ENCODE data around the gene PLXDC2. TPM values are rescaled to one million over a fixed set of nuclear protein-coding genes. Genes with fewer than 3 reads are reported as not detected.

Gene PLXDC2
- polyA plus RNA-seq, 6 donors from 2014 or later = 0.15 to 1.3 (median 0.35) TPM; not detected in 1

- H3K4me1 Mint-ChIP-seq = no peaks in the 10 kb centered on the region
These were observed 256.9 kb downstream of the PLXDC2 start for GRCh38 chr10:20073167-20073566.

GRCh38 chr10:20075713-20076112 lies 259.5 kb downstream of the PLXDC2 start:
- Mint-ChIP-seq H3K27me3 (no peaks in the 10 kb centered on the region), H3K9me3 (peaks cover 3 to 17% (median 8%) of the 10 kb centered on the region in 7 donors), H3K36me3 (peaks cover 0 to 5% of the 10 kb centered on the region in 2 donors), H3K27ac (no peak overlapping the region), H3K4me3 (no peak overlapping the region), H3K4me1 (no peaks in the 10 kb centered on the region)
- DNase-seq (no peak), ATAC-seq (ENCODE audit: low read depth in 2 of 2) (no peak)

More at GRCh38 chr10:20073167-20073566, 256.9 kb downstream of the PLXDC2 start:
- Mint-ChIP-seq H3K9me3 (peaks cover 1 to 13% (median 8%) of the 10 kb centered on the region in 7 donors), H3K36me3 (peaks cover 0 to 5% of the 10 kb centered on the region in 2 donors), H3K27me3 (no peaks in the 10 kb centered on the region), H3K4me3 (no peak overlapping the region), H3K27ac (no peak overlapping the region)
- no peak for DNase-seq
- no peak for ATAC-seq (ENCODE audit: low read depth in 2 of 2)

DNA sequence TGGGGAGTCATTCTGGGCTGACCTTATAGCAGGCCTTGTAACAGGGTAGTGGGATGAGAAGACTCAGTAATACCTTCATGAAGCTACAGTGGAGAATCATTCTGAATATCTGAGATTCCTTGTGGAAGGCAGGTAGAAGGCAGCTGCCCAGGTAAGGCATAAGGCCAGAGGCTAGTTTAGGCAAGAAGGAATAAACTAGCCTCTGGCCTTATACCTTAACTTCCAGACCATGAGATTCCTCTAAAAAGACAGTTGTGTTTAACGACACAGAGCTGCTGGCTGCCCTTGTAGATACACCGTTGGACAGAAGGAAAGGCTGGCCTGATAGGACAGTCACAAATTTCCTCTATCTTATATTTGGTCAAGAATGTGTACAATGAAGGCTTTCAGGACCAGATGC lies 268.2 kb downstream of the PLXDC2 start:
- no peak for DNase-seq
- Mint-ChIP-seq H3K4me1 (no peaks in the 10 kb centered on the region), H3K27me3 (no peaks in the 10 kb centered on the region), H3K36me3 (no peaks in the 10 kb centered on the region), H3K9me3 (peaks cover 0 to 7% (median 3%) of the 10 kb centered on the region in 7 donors), H3K4me3 (no peak overlapping the region), H3K27ac (no peak overlapping the region)
- ATAC-seq (ENCODE audit: low read depth in 2 of 2) = no peak

DNA sequence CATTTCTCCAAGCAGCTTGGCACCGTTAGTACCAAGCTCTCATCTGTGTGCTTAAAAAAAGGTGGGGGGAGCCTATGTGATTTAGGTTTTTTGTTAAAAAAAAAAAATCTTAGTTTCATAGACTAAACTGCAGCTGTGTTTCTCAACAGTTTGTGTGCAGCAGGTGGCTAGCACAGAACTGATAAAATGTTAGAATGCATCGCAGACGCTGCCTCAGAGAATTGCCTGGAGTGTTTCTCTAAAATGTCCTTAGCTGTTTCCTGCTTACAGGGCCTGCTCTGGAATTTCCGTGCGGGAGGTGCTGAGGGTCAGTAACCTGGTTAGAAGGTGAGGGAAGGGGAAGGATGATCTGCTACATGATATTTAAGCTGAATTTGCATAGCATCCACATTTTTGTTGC lies 268.9 kb downstream of the PLXDC2 start:
- DNase-seq = no peak
- Mint-ChIP-seq H3K4me3 (no peak overlapping the region), H3K36me3 (no peaks in the 10 kb centered on the region), H3K9me3 (peaks cover 0 to 7% (median 3%) of the 10 kb centered on the region in 7 donors), H3K27me3 (no peaks in the 10 kb centered on the region), H3K4me1 (no peaks in the 10 kb centered on the region), H3K27ac (no peak overlapping the region)
- no peak for ATAC-seq (ENCODE audit: low read depth in 2 of 2)

- Mint-ChIP-seq H3K9me3 (peaks cover 0 to 8% (median under 1%) of the 10 kb centered on the region in 7 donors), H3K27ac (no peak overlapping the region), H3K27me3 (no peaks in the 10 kb centered on the region), H3K36me3 (no peaks in the 10 kb centered on the region), H3K4me3 (no peak overlapping the region), H3K4me1 (no peaks in the 10 kb centered on the region)
- DNase-seq (no peak), ATAC-seq (ENCODE audit: low read depth in 2 of 2) (no peak)
These were observed 271.1 kb downstream of the PLXDC2 start for GRCh38 chr10:20087353-20087752.

DNA sequence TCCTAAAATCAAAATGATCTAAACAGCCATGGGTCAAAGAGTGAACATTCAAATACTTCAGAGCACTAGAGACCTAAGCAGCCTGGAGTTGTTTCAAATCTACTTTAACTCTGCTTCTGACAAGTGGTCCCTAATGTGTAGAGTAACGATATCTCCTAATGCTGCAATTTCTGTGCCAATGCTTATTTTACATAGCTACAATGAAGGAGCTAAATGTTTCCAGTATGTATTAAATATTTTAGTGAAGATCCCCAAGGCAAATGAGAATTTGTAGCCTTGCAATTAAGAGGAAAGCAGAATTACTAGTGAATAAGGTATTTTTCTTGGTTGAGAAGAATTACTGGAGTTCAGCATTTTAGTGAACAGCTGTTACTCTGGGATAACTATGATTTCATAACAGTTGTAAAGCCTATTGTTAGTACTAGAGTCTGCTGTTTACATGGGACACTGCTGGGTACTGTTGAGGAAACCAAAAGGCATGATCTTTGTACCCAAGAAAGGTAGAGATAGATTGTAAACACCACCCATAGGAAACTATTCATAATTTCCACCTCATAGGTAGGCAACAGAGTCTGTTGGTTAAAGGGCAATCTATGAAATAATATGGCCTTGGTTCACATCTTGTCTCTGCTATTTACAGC lies 271.9 kb downstream of the PLXDC2 start:
- Mint-ChIP-seq H3K27ac (no peak overlapping the region), H3K9me3 (peaks cover 0 to 12% (median 5%) of the 10 kb centered on the region in 7 donors), H3K36me3 (no peaks in the 10 kb centered on the region), H3K4me1 (no peaks in the 10 kb centered on the region), H3K4me3 (no peak overlapping the region), H3K27me3 (no peaks in the 10 kb centered on the region)
- no peak for DNase-seq
- ATAC-seq (ENCODE audit: low read depth in 2 of 2) = no peak

- Mint-ChIP-seq H3K4me1 (no peaks in the 10 kb centered on the region), H3K9me3 (peaks cover 0 to 12% (median 5%) of the 10 kb centered on the region in 7 donors), H3K36me3 (no peaks in the 10 kb centered on the region), H3K27me3 (no peaks in the 10 kb centered on the region), H3K4me3 (no peak overlapping the region), H3K27ac (no peak overlapping the region)
- ATAC-seq (ENCODE audit: low read depth in 2 of 2) = no peak
- no peak for DNase-seq
These were observed 273.6 kb downstream of the PLXDC2 start for GRCh38 chr10:20089879-20090278.

- Mint-ChIP-seq H3K27me3 (no peaks in the 10 kb centered on the region), H3K4me1 (no peaks in the 10 kb centered on the region), H3K9me3 (peaks cover 0 to 16% (median 5%) of the 10 kb centered on the region in 7 donors), H3K27ac (no peak overlapping the region), H3K36me3 (no peaks in the 10 kb centered on the region), H3K4me3 (no peak overlapping the region)
- ATAC-seq (ENCODE audit: low read depth in 2 of 2) (no peak), DNase-seq (no peak)
These were observed 274.6 kb downstream of the PLXDC2 start for GRCh38 chr10:20090831-20091230.

DNA sequence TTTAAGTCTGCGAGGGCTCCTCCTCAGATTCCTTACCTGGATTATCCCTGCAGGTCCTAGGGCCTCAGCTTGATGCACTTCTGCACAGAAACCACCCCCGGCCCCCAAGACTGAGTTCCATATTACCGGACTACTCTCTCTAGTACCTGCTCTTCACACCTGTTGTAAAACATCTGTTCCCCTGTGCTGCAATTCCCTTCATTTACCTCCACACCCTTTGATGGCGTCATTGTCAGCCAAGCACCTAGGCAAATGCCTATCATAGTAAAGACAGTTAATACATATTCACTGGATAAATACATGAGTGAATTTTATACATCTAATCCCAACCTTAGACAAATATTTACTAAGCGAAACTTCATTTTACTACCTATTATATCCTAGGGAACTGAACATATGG lies 275.5 kb downstream of the PLXDC2 start:
- Mint-ChIP-seq H3K9me3 (peaks cover 0 to 16% (median 6%) of the 10 kb centered on the region in 7 donors), H3K4me3 (no peak overlapping the region), H3K27me3 (no peaks in the 10 kb centered on the region), H3K4me1 (no peaks in the 10 kb centered on the region), H3K36me3 (no peaks in the 10 kb centered on the region), H3K27ac (no peak overlapping the region)
- DNase-seq (no peak), ATAC-seq (ENCODE audit: low read depth in 2 of 2) (no peak)

GRCh38 chr10:20093600-20093999 lies 277.4 kb downstream of the PLXDC2 start:
- H3K4me1 Mint-ChIP-seq = no peaks in the 10 kb centered on the region
- DNase-seq = no peak
- ATAC-seq (ENCODE audit: low read depth in 2 of 2) = no peak
- H3K4me3 Mint-ChIP-seq = no peak overlapping the region
- H3K36me3 Mint-ChIP-seq = no peaks in the 10 kb centered on the region
- H3K27ac Mint-ChIP-seq = no peak overlapping the region
- H3K9me3 Mint-ChIP-seq = peaks cover 0 to 16% (median 6%) of the 10 kb centered on the region in 7 donors
- H3K27me3 Mint-ChIP-seq = no peaks in the 10 kb centered on the region

DNA sequence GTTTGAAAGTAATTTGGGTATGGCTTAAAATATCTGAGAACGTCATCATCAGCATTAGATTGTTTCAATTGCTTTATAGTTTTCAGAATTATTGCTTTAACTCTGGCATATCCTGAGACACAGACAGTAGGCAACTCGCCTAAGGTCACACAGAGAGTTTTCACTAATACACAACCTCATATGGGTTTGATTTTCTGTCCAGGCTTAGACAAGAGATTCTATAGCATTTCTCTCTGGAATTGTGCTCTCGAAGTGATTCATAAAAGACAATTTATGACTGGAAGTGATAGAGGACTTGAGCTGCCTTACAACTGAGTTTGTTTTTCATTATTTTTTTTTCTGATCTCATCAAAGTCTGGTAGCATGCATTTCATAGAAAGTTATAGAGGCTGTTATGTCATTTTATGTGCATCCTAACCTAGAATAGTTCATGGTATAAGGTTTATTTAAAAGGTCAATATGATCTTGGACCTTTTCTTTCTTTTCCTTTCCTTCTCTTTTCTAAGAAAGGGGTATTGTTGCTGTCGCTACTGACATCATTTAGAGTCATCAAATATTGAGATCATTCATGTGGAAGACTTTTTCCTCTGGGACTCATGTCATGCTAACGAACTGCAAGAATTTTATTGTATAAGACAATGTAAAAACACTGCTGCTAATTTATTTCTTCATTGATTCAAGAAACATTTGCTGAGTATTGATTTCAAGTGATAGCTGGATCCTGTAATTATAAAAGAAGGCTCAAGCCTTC lies 278.2 kb downstream of the PLXDC2 start:
- DNase-seq (no peak), ATAC-seq (ENCODE audit: low read depth in 2 of 2) (no peak)
- Mint-ChIP-seq H3K4me1 (no peaks in the 10 kb centered on the region), H3K27ac (no peak overlapping the region), H3K36me3 (no peaks in the 10 kb centered on the region), H3K9me3 (peaks cover 0 to 16% (median 6%) of the 10 kb centered on the region in 7 donors), H3K27me3 (no peaks in the 10 kb centered on the region), H3K4me3 (no peak overlapping the region)

DNA sequence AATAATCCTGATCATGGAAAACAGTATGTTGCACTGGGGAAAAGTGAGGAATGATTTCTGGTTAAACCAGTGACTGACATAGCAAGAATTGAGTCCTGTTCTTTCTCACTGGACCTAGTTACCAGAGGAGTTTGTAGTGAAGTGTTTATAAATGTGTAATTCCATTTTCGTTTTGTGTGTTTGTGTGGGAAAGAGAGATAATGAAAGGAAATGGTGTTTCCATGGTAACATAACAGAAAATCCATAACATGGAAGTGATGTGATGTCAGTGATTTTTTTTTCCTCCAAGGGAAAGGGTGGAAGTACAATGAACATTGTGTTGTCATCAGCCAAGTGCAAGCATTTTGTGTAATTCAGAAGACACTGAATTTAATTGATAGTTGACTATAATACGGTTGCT lies 283.9 kb downstream of the PLXDC2 start:
- Mint-ChIP-seq H3K27ac (no peak overlapping the region), H3K36me3 (no peaks in the 10 kb centered on the region), H3K27me3 (no peaks in the 10 kb centered on the region), H3K9me3 (peaks cover 0 to 9% (median 4%) of the 10 kb centered on the region in 7 donors), H3K4me3 (no peak overlapping the region), H3K4me1 (no peaks in the 10 kb centered on the region)
- DNase-seq (no peak), ATAC-seq (ENCODE audit: low read depth in 2 of 2) (no peak)

DNA sequence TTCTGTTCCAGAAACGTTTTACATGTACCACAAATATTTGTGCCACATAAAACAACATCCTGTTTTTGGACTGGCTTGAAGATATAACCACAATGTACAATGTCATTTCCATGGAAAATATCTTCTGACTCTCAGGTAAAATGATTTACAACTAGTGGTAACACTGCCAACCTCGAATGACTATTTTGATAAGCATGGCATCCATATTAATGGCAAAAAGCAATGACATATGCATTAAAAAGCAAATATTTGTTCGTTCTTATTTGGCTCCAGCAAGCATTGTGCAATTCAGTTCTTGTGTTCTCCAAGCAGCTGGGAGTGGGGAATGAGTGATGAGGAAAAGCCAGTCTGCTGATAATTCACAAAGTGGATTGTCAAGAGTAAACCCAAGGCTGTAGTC lies 289.0 kb downstream of the PLXDC2 start:
- peaks cover 0 to 4% (median 0%) of the 10 kb centered on the region in 7 donors for H3K9me3 Mint-ChIP-seq
- no peak overlapping the region for H3K4me3 Mint-ChIP-seq
- DNase-seq (no peak), ATAC-seq (ENCODE audit: low read depth in 2 of 2) (no peak)
- H3K27ac Mint-ChIP-seq = no peak overlapping the region
- no peaks in the 10 kb centered on the region for H3K36me3 Mint-ChIP-seq
- H3K27me3 Mint-ChIP-seq = no peaks in the 10 kb centered on the region
- no peaks in the 10 kb centered on the region for H3K4me1 Mint-ChIP-seq

DNA sequence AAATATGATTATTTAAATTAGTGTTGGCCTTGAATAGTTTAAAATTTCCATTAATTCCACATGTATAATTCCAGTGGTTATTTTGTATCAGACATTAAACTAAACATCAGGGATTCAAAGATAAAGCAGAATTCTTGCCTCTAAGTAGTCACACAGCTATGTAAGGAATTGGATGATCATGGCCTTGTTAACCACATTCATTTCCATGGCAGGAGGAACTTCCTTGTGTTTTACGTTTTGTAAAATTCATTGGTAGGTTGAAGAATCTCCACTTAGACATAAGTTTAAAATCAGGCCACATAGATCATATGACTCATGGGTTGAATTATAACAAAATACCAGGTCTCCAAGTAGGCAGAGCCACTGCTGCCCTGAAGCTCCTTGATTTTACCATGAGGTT lies 289.7 kb downstream of the PLXDC2 start:
- ATAC-seq (ENCODE audit: low read depth in 2 of 2) (no peak), DNase-seq (no peak)
- no peaks in the 10 kb centered on the region for H3K27me3 Mint-ChIP-seq
- H3K4me1 Mint-ChIP-seq = no peaks in the 10 kb centered on the region
- H3K36me3 Mint-ChIP-seq = no peaks in the 10 kb centered on the region
- peaks cover 0 to 4% (median 0%) of the 10 kb centered on the region in 7 donors for H3K9me3 Mint-ChIP-seq
- H3K27ac Mint-ChIP-seq = no peak overlapping the region
- no peak overlapping the region for H3K4me3 Mint-ChIP-seq

Measured in naive B cell (primary cell).